ENCODE measurements around the gene IL6R.
"Not testable (repeated sequence)": the region's sequence is repeated elsewhere in the genome, so short reads cannot be mapped to it uniquely, and the experiment has no call there.

Gene IL6R

GRCh38 chr1:154404984-154405746 is at the start of gene IL6R:
IL6R (plus strand) TSS chr1:154405343; CDS start chr1:154405630, 287 bp downstream.
- DNase-seq (ENCODE audit: low spot score) = no peak

DNA sequence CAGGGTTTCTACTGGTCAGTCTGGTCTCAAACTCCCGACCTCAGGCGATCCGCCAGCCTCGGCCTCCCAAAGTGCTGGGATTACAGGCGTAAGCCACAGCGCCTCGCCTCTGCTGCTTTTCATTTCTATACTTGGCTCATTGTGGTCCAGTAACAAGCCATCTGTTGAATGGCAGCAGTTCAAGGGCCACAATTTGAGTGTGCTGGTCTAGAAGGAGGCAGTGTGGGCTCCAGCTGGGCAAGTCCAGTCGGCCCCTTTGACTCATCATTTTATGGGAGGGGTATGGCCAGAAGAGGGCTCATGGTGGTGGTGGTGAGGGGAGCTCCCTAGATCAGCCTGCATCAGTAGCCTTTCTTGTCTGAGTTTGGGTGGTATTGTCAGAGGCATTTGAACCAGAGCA is 46.6 kb upstream of the IL6R start:
- DNase-seq (ENCODE audit: low spot score) = no peak

- DNase-seq (ENCODE audit: low spot score) = no peak
These were observed 44.9 kb upstream of the IL6R start for GRCh38 chr1:154360288-154360687.

DNA sequence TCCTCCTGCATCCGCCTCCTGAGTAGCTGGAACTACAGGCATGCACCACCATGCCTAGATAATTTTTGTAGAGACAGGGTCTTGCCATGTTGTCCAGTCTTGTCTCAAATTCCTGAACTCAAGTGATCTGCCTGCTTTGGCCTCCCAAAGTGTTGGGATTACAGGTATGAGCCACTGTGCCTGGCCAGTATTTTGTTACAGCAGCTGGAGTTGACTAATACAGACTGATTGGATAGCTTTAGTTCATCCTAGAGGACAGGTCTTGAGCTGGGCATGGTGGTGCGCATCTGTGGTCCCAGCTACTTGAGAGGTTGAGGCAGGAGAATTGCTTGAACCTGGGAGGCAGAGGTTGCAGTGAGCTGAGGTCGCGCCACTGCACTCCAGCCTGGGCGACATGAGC is 44.3 kb upstream of the IL6R start:
- not testable (repeated sequence) for DNase-seq (ENCODE audit: low spot score)

DNA sequence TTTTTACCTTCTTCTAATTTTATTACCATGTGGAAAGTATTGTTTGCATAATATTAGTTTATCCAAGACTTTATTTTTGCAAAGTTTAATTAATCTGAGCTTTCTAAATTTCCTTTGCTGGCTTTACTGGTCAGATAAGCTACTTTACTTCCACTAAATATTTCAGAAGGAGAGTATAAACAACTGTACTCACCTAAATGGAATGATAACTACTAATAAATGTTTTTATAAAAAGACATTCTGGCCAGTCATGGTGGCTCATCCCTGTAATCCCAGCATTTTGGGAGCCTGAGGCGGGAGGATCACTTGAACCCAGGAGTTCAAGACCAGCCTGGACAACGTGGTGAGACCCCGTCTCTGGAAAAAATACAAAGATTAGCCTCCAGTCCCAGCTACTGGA is 43.8 kb upstream of the IL6R start:
- no peak for DNase-seq (ENCODE audit: low spot score)

DNA sequence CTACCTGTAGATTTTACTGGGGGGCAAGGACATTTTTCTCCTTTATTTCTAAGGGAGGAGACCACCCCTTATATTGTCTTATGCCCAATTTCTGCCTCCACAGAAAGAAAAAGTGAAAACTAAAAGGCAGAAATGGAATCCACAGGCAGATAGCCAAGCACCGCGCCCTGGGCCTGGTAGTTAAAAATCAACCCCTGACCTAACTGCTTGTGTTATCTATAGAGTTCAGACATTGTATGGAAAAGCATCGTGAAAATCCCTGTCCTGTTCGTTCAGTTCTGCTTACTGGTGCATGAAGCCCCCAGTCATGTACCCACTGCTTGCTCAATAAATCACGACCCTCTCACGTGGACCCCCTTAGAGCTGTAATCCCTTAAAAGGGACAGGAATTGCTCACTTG is 33.7 kb upstream of the IL6R start:
- DNase-seq (ENCODE audit: low spot score) = no peak

DNA sequence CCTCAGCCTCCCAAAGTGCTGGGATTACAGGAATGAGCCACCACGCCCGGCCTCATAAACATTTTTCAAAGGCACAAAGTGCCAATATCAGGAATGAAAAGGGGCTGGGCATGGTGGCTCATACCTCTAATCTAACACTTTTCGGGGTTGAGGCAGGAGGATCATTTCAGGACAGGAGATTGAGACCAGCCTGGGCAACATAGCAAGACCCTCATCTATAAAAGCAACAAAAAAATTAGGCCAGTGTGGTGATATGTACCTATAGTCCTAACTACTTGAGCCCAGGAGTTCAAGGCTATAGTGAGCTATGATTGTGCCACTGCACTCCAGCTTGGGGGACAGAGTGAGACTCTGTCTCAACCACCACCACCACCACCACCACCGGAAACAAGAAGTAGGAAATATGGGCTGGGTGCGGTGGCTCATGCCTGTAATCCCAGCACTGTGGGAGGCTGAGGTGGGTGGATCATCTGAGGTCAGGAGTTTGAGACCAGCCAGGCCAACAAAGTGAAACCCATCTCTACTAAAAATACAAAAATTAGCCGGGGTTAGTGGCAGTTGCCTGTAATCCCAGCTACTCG is 31.3 kb upstream of the IL6R start:
- DNase-seq (ENCODE audit: low spot score) = not testable (repeated sequence)

DNA sequence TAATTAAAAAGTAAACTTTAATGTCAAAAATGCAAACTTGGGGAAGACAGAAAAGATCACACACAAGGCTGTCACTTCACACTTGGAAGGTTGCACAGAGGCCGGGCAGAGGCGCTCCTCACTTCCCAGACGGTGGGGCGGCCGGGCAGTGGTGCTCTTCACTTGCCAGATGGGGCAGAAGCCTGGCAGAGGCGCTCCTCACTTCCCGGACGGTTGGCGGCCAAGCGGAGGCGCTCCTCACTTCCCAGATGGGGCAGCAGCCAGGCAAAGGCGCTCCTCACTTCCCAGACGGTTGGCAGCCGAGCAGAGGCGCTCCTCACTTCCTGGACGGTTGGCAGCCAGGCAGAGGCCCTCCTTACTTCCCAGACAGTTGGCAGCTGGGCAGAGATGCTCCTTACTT is 25.8 kb upstream of the IL6R start:
- no peak for DNase-seq (ENCODE audit: low spot score)

DNA sequence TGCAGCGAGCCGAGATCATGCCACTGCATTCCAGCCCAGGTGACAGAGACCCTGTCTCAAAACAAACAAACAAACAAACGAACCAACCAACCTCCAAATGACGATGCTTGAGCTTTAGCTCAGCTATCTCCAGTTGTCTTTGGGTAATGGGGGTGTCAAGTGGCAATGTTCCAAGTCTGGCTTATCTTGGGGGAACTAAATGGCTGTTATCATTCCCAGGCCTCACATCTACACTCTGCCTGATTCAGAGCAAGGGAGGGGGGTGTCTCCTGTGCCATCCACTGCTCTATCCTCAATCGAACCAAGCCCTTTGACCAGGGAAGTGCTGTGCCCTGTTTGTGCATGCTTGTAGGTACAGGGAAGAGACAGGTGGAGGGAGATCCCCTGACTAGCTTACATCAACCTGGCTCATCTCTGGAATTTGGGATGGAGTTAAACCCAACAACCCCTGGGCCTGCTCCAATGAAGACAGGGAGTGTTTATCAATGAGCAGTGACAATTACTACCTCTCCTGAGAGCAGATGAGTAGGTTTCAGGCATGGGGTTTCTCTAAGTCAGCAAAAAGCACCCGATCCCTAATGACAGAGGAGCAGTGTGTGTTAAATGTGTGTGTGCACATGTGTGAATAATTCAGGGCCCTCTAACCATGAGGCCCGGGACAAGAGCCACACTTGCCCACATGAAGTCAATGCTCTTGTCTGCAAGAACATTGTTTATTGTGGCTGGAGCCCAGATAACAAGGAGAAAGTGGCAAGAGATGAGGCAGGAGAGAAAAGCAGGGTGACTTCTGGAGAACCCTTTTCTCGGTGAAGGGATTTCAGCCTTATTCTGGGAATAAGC is 20.3 kb upstream of the IL6R start:
- DNase-seq (ENCODE audit: low spot score) = no peak

DNA sequence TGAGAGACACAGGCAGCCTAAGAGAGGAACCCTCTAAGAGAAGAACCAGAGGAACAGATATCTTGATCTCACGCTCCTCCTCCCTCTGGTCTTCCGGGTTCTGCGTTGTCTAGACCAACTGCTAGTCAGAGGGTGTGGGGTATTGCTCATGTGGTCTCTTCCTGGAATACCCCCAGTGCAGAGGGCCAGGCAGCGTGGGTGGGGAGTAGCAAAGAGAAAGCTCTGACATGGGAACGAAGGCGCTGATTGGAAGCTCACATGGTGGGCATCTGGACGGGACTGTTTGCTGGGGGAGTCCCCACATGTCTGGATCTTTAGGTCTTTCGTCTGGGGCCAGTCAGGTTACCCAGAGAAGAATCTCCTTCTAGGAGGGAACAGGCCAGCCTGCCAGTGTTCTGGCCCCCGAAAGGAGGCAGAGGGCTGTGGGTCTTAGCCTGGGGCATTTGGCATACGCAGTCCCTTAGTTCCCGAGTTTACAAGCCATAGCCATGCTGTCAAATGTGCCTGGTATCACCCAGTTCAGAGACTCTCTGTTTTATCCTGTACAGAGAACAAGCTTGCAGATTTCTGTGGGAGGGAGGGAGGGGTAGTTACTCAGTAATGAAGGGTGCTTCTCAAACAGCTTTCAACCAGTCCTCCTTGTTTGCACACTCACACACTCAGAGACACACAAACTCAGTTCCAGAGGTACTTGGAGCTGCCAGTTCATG is 18.3 kb upstream of the IL6R start:
- DNase-seq (ENCODE audit: low spot score) = no peak

GRCh38 chr1:154391086-154391770 is 13.9 kb upstream of the IL6R start:
- DNase-seq (ENCODE audit: low spot score) = no peak

DNA sequence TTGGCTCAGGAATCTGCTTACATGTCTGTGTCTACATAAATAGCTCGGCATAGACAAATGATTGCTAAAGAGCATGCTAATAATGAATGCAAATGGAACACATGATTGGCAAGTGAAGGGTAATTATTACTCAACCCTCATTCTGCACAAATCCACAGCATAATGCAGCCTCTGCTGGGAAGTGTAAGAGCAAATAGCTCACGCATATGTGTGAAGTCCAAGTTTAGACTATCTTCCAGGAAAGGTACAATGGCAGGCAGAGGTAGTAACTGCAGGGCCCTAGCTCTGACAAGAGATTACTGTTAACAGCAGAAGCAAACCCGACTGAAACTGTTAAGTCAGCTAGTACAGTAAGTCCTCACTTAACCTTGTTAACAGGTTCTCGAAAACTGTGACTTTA is 7.0 kb upstream of the IL6R start:
- no peak for DNase-seq (ENCODE audit: low spot score)

GRCh38 chr1:154398678-154399077 is 6.5 kb upstream of the IL6R start:
- no peak for DNase-seq (ENCODE audit: low spot score)

DNA sequence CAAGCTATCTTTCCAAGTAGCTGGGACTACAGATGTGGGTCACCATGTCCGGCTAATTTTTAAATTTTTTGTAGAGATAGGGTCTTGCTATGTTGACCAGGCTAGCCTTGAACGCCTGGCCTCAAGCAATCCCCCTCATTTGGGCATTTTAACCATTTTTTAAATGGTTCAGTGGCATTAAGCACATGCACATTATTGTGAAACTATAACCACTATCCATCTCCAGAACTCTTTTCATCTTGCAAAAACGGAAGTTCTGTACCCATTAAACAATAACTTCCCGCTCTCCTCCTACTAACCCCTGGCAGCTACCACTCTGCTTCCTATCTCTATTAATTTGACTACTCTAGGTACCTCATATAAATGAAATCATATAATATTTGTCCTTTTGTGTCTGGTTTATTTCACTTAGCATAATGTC is 4.8 kb upstream of the IL6R start:
- DNase-seq (ENCODE audit: low spot score) = no peak

- DNase-seq (ENCODE audit: low spot score) = no peak
These were observed 2.7 kb upstream of the IL6R start for GRCh38 chr1:154402409-154402921.

DNA sequence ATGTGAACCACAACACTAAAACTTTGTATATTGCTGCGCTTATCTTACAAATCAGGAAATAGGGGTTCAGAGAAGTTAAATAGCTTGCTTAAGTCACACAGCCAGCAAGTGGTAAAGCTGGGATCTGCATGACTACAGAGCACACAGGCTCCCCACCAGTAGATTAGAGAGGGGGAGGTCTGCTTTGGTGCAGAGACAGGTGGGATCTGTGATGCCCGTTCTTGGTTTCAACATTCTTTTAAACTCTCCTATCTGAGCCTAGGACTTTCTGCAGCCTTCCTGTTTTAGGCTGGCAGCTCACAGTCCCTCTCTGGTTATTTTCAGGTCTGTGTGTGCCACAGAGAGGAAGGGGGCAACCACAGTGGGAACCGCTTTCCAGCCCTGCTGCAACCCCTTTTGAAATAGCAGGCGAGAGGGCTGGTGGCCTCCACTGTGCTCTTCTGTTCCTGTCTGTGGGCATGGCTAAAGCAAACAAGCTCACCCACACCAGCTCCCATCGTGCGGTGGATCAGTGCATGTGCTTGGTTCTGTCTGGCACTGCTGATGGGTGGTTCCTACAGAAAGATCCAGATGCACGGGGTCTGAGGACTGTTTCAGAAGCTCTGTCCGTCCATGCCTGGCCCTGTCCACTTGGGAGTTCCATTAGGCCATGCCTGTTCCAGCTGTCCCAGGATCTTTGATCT is 1.7 kb upstream of the IL6R start:
- DNase-seq (ENCODE audit: low spot score) = no peak

GRCh38 chr1:154403983-154404382 is 1.2 kb upstream of the IL6R start:
- no peak for DNase-seq (ENCODE audit: low spot score)

- peak; percentile 32 for DNase-seq (ENCODE audit: low spot score)
These were observed 622 bp upstream of the IL6R start for GRCh38 chr1:154404511-154404931.

GRCh38 chr1:154405747-154406571 is 816 bp downstream of the IL6R start:
- DNase-seq (ENCODE audit: low spot score) = no peak

DNA sequence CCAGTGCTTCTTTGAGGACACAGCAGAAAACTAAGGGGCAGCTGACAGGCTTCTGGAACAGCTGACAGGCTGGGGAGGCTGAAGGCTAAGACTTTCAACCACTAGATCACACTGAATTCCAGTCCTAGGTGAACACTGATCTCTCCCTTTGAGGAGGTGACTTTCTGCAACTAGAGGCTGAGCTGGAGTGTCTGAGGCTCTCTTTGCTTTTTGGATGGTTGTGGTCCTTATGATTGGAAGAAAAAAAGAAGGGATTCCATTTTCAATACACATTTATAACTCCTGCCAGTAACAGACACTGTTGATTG is 1.4 kb downstream of the IL6R start:
- DNase-seq (ENCODE audit: low spot score) = no peak

Measured in NAMALWA (cell line).